Measurements from ENCODE around the gene WDHD1. TPM values are rescaled to one million over a fixed set of nuclear protein-coding genes. Genes with fewer than 3 reads are reported as not detected.
"Not testable (repeated sequence)": the region's sequence is repeated elsewhere in the genome, so short reads cannot be mapped to it uniquely, and the experiment has no call there.

Gene WDHD1
- total RNA-seq, 1 experiment from 2014 or later = 6.5 TPM

DNA sequence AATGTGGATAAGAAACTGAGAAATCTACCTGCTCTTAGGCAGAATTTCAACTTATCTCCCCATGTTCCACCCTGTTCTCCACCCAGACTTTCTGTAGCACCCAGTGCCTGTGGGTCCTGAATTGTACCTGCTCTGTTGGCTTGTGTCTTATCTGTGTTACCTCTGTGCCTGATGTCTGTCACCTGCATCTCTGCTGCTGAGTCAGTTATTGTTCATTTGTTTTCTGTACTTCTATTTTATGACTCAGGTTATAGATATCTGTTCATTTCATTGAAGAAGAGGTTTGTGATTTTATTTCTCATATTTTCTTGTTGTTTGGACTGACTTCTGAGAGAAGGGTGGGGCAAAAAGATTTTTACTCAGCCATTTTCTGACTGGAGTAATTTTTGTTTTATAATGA, 11.8 kb upstream of the WDHD1 start:
- no peak for DNase-seq (ENCODE audit: unreplicated experiment)
- intact Hi-C loops (cut with micrococcal nuclease) = no loop called here
- Mint-ChIP-seq H3K27me3 (ENCODE audit: insufficient read depth, unreplicated experiment) (no peaks in the 10 kb centered on the region), H3K4me3 (ENCODE audit: unreplicated experiment) (no peak overlapping the region), H3K4me1 (ENCODE audit: insufficient read depth, unreplicated experiment) (peaks cover 15% of the 10 kb centered on the region), H3K36me3 (ENCODE audit: insufficient read depth, unreplicated experiment) (peaks cover 64% of the 10 kb centered on the region), H3K27ac (ENCODE audit: low read depth, unreplicated experiment) (peak overlapping the region; percentile 59), H3K9me3 (ENCODE audit: unreplicated experiment) (no peaks in the 10 kb centered on the region)
- ChIA-PET CTCF (no interaction called here), POLR2A (interaction anchor here (0.7 to 8.1 kb wide), 4 partner anchors 8 to 39 kb away, joined by 3 to 61 read pairs (median 14); partner anchors contain the start of genes MAPK1IP1L, SOCS4 and WDHD1)
- TF ChIP-seq CTCF (IDR thresholded peaks at IDR 0.05; ENCODE audit: unreplicated experiment) = no peak
- no TSS peak for BruUV-seq (replicated peaks)

GRCh38 chr14:55037995-55038394, 11.1 kb upstream of the WDHD1 start:
- H3K9me3 Mint-ChIP-seq (ENCODE audit: unreplicated experiment); H3K4me3 Mint-ChIP-seq (ENCODE audit: unreplicated experiment); BruUV-seq (replicated peaks); intact Hi-C loops (cut with micrococcal nuclease); H3K27me3 Mint-ChIP-seq (ENCODE audit: insufficient read depth, unreplicated experiment); DNase-seq (ENCODE audit: unreplicated experiment): not testable (repeated sequence)
- peaks cover 57% of the 10 kb centered on the region for H3K36me3 Mint-ChIP-seq (ENCODE audit: insufficient read depth, unreplicated experiment)
- H3K27ac Mint-ChIP-seq (ENCODE audit: low read depth, unreplicated experiment) = peak overlapping the region; percentile 59
- POLR2A ChIA-PET = interaction anchor here (1.0 to 8.1 kb wide), 6 partner anchors 8 to 354 kb away, joined by 3 to 61 read pairs (median 4); partner anchors contain the start of genes MAPK1IP1L, SOCS4 and WDHD1
- CTCF ChIA-PET = interaction anchor here (0.6 to 0.8 kb wide), 3 partner anchors 8 to 210 kb away, joined by 3 to 4 read pairs (median 4); no protein-coding TSS in a partner anchor
- peaks cover 15% of the 10 kb centered on the region for H3K4me1 Mint-ChIP-seq (ENCODE audit: insufficient read depth, unreplicated experiment)

DNA sequence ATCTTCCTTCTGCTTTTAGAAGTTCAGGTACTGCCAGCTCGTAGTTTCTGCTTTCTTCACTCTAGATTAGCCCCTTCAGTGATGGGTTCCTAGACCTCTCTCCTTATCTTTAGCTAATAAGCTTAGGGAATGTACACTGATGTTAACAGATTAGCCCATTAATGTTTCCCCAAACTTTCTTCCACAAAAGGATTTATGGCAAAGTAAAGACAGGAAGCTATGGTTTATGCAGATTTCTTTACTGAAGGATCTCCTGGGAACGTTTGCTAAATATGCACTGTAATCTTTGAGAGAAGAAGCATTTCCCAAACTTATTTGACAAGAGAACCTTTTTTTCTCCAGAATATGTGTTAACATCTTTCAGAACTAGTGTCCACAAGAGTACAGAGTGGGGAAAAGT, 4.3 kb upstream of the WDHD1 start:
- ChIA-PET CTCF (interaction anchor here (0.6 to 1.2 kb wide), 2 partner anchors 10 to 20 kb away, joined by 3 to 5 read pairs; partner anchors contain the start of gene MAPK1IP1L), POLR2A (interaction anchor here (0.7 to 6.4 kb wide), 8 partner anchors 8 to 104 kb away, joined by 3 to 139 read pairs (median 4); partner anchors contain the start of gene MAPK1IP1L)
- Mint-ChIP-seq H3K27me3 (ENCODE audit: insufficient read depth, unreplicated experiment) (no peaks in the 10 kb centered on the region), H3K4me1 (ENCODE audit: insufficient read depth, unreplicated experiment) (peaks cover 9% of the 10 kb centered on the region), H3K4me3 (ENCODE audit: unreplicated experiment) (no peak overlapping the region), H3K27ac (ENCODE audit: low read depth, unreplicated experiment) (peak overlapping the region; percentile 6), H3K36me3 (ENCODE audit: insufficient read depth, unreplicated experiment) (peaks cover 28% of the 10 kb centered on the region), H3K9me3 (ENCODE audit: unreplicated experiment) (no peaks in the 10 kb centered on the region)
- DNase-seq (ENCODE audit: unreplicated experiment) = no peak
- intact Hi-C loops (cut with micrococcal nuclease) = no loop called here
- no TSS peak for BruUV-seq (replicated peaks)
- no peak for TF ChIP-seq CTCF (IDR thresholded peaks at IDR 0.05; ENCODE audit: unreplicated experiment)

DNA sequence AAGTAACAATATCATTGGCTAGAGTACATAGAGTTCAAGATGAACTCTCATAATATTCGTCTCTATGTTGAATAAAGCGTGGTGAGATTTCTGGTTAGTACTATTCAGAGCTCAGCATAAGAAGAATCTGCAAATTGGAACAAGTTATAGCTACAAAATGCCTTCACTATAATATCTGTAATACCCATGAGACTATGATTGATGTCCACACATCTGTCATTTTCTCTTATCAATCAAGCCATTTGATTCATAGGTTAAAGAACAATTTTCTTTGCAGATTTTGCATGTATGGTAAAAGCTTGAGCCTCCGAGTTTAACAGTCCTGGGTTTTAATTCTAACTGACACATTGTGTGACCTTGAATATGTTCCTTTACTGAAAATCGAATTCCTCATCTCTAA, 1.6 kb upstream of the WDHD1 start:
- peak overlapping the region; percentile 9 for H3K27ac Mint-ChIP-seq (ENCODE audit: low read depth, unreplicated experiment)
- H3K27me3 Mint-ChIP-seq (ENCODE audit: insufficient read depth, unreplicated experiment) = no peaks in the 10 kb centered on the region
- ChIA-PET POLR2A (interaction anchor here (0.6 to 6.4 kb wide), 18 partner anchors 9 to 462 kb away, joined by 3 to 139 read pairs (median 4); partner anchors contain the start of gene MAPK1IP1L), CTCF (interaction anchor here (0.7 to 2.3 kb wide), 2 partner anchors 22 to 472 kb away, joined by 5 to 7 read pairs; no protein-coding TSS in a partner anchor)
- TF ChIP-seq CTCF (IDR thresholded peaks at IDR 0.05; ENCODE audit: unreplicated experiment) = no peak
- intact Hi-C loops (cut with micrococcal nuclease) = no loop called here
- no peak for DNase-seq (ENCODE audit: unreplicated experiment)
- peaks cover 20% of the 10 kb centered on the region for H3K4me1 Mint-ChIP-seq (ENCODE audit: insufficient read depth, unreplicated experiment)
- H3K36me3 Mint-ChIP-seq (ENCODE audit: insufficient read depth, unreplicated experiment) = peaks cover 7% of the 10 kb centered on the region
- no peaks in the 10 kb centered on the region for H3K9me3 Mint-ChIP-seq (ENCODE audit: unreplicated experiment)
- BruUV-seq (replicated peaks) = no TSS peak
- H3K4me3 Mint-ChIP-seq (ENCODE audit: unreplicated experiment) = peak overlapping the region; percentile 91
